SK-N-SH treated with all-trans-retinoic acid at 6 μM for 48 hours (cell line): Measurements from ENCODE around the gene PRKAG2.

Experiments
- ATAC-seq: fragments of 200-7000 bp; cut with Tn5 transposase; 3 replicates; pipeline ENCODE4 v1.9.1; 2020; ENCODE audit warnings: mild to moderate bottlenecking, moderate library complexity
- ARNTL ChIP-seq: fragments of 450-650 bp; formaldehyde crosslinking; IDR thresholded peaks from 2 replicates; pipeline ENCODE4 v1.5.0; 2020; ENCODE audit warnings: low read depth, mild to moderate bottlenecking, moderate library complexity, borderline replicate concordance
- BACH2 ChIP-seq: fragments of 250-450 bp; sonication (Bioruptor Pico); IDR thresholded peaks from 2 replicates; pipeline ENCODE4 v1.9.0; 2021; ENCODE audit warnings: mild to moderate bottlenecking, borderline replicate concordance
- CSDC2 ChIP-seq: fragments of 250-450 bp; sonication (Bioruptor Pico); IDR thresholded peaks from 2 replicates; pipeline ENCODE4 v1.5.0; 2020; ENCODE audit warnings: mild to moderate bottlenecking, moderate library complexity
- ESRRG ChIP-seq: fragments of 250-450 bp; sonication (Bioruptor Pico); IDR thresholded peaks from 2 replicates; pipeline ENCODE4 v1.6.1; 2021; ENCODE audit warnings: mild to moderate bottlenecking
- GLIS3 ChIP-seq: fragments of 250-450 bp; sonication (Bioruptor Pico); IDR thresholded peaks from 2 replicates; pipeline ENCODE4 v1.5.0; 2020; ENCODE audit warnings: mild to moderate bottlenecking, moderate library complexity
- ISL1 ChIP-seq: fragments of 250-450 bp; sonication (Bioruptor Pico); IDR thresholded peaks from 2 replicates; pipeline ENCODE4 v2.1.2; 2022; ENCODE audit warnings: mild to moderate bottlenecking, moderate library complexity
- OSR1 ChIP-seq: fragments of 250-450 bp; sonication (Bioruptor Pico); IDR thresholded peaks from 2 replicates; pipeline ENCODE4 v1.8.0; 2022; ENCODE audit warnings: moderate library complexity, mild to moderate bottlenecking, inconsistent platforms
- TOX ChIP-seq: fragments of 250-450 bp; sonication (Bioruptor Pico); IDR thresholded peaks from 2 replicates; pipeline ENCODE4 v1.8.0; 2021; ENCODE audit warnings: mild to moderate bottlenecking, moderate library complexity, borderline replicate concordance
- ZC3H10 ChIP-seq: fragments of 250-450 bp; sonication (Bioruptor Pico); IDR thresholded peaks from 2 replicates; pipeline ENCODE4 v1.5.1; 2021; ENCODE audit warnings: mild to moderate bottlenecking, moderate library complexity
- ZFP30 ChIP-seq: fragments of 450-650 bp; formaldehyde crosslinking; IDR thresholded peaks from 2 replicates; pipeline ENCODE4 v1.5.0; 2022; ENCODE audit warnings: mild to moderate bottlenecking, moderate library complexity
- ZNF565 ChIP-seq: fragments of 450-650 bp; formaldehyde crosslinking; conservative IDR thresholded peaks from 2 replicates; pipeline ENCODE4 v1.5.0; 2020; ENCODE audit warnings: low read depth, mild to moderate bottlenecking, moderate library complexity
- ZNF70 ChIP-seq: fragments of 450-650 bp; formaldehyde crosslinking; IDR thresholded peaks from 2 replicates; pipeline ENCODE4 v1.5.0; 2020; ENCODE audit warnings: mild to moderate bottlenecking, moderate library complexity
- TF ChIP-seq, protein P1 (sequence below): fragments of 250-450 bp; sonication (Bioruptor Pico); IDR thresholded peaks from 2 replicates; pipeline ENCODE4 v1.5.1; 2021; ENCODE audit warnings: mild to moderate bottlenecking, moderate library complexity
- TF ChIP-seq, protein P2 (sequence below): fragments of 250-450 bp; sonication (Bioruptor Pico); IDR thresholded peaks from 2 replicates; pipeline ENCODE4 v1.8.0; 2020; ENCODE audit warnings: mild to moderate bottlenecking, moderate library complexity, borderline replicate concordance
- TF ChIP-seq, protein P3 (sequence below): fragments of 250-450 bp; sonication (Bioruptor Pico); IDR thresholded peaks from 2 replicates; pipeline ENCODE4 v1.8.0; 2021; ENCODE audit warnings: low read depth, mild to moderate bottlenecking, moderate library complexity, borderline replicate concordance
- TF ChIP-seq, protein P4 (sequence below): fragments of 250-450 bp; sonication (Bioruptor Pico); IDR thresholded peaks from 2 replicates; pipeline ENCODE4 v1.5.0; 2020; ENCODE audit warnings: mild to moderate bottlenecking, moderate library complexity
- TF ChIP-seq, protein P5 (sequence below): fragments of 250-450 bp; sonication (Bioruptor Pico); IDR thresholded peaks from 2 replicates; pipeline ENCODE4 v1.5.1; 2020; ENCODE audit warnings: low read depth, mild to moderate bottlenecking, moderate library complexity

The PRKAG2 gene

DNA sequence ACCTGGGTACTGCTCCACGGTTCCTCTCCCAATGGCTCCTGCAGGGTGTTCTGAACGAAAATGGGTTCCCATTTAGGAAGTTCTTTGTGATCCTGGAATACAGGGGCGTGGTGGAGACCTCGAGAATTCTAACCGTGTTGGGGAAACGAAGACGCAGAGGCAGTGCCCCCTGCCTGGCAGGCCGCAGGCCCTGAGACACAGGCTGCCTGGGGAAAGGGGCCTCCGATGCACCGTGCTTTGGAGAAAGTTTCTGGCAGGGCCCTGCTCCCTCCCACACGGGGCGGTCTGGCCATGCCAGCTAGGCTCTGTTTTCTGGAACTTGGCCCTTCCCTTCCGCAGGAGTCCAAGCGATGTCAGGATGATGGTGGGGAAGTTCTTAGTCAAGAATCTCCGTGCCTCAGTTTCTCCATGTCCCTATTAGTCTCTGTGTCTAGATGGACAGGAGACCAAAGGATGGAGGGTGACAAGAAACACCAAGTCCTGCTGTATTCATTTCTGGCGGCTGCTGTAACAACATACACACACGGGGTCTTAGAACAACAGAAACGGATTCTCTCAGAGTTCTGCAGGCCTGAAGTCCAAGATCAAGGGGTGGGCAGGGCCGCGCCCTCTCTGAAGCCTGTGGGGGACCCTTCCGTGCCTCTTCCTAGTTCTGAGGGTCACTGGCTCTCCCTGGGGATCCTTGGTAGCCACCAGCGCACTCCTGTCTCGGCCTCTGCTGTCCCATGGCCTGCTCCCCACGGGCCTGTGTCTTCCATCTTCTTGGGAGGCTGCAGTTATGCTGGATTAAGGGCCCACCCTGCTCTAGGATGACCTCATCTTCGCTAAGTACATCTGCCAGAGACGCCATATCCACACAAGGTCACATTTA is 27.7 kb downstream of the PRKAG2 start:
- TF ChIP-seq, protein P1, sequence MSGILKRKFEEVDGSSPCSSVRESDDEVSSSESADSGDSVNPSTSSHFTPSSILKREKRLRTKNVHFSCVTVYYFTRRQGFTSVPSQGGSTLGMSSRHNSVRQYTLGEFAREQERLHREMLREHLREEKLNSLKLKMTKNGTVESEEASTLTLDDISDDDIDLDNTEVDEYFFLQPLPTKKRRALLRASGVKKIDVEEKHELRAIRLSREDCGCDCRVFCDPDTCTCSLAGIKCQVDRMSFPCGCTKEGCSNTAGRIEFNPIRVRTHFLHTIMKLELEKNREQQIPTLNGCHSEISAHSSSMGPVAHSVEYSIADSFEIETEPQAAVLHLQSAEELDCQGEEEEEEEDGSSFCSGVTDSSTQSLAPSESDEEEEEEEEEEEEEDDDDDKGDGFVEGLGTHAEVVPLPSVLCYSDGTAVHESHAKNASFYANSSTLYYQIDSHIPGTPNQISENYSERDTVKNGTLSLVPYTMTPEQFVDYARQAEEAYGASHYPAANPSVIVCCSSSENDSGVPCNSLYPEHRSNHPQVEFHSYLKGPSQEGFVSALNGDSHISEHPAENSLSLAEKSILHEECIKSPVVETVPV (CRISPR knock-in tag) = no peak
- TF ChIP-seq ZC3H10 (no peak), ARNTL (no peak), TOX (CRISPR knock-in tag) (no peak), ISL1 (CRISPR knock-in tag) (no peak), CSDC2 (CRISPR knock-in tag) (no peak), ESRRG (CRISPR knock-in tag) (no peak), GLIS3 (CRISPR knock-in tag) (no peak)
- TF ChIP-seq, protein P2, sequence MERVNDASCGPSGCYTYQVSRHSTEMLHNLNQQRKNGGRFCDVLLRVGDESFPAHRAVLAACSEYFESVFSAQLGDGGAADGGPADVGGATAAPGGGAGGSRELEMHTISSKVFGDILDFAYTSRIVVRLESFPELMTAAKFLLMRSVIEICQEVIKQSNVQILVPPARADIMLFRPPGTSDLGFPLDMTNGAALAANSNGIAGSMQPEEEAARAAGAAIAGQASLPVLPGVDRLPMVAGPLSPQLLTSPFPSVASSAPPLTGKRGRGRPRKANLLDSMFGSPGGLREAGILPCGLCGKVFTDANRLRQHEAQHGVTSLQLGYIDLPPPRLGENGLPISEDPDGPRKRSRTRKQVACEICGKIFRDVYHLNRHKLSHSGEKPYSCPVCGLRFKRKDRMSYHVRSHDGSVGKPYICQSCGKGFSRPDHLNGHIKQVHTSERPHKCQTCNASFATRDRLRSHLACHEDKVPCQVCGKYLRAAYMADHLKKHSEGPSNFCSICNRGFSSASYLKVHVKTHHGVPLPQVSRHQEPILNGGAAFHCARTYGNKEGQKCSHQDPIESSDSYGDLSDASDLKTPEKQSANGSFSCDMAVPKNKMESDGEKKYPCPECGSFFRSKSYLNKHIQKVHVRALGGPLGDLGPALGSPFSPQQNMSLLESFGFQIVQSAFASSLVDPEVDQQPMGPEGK (CRISPR knock-in tag) = no peak
- TF ChIP-seq, all 23 proteins: peak for 0
- ATAC-seq = no peak

DNA sequence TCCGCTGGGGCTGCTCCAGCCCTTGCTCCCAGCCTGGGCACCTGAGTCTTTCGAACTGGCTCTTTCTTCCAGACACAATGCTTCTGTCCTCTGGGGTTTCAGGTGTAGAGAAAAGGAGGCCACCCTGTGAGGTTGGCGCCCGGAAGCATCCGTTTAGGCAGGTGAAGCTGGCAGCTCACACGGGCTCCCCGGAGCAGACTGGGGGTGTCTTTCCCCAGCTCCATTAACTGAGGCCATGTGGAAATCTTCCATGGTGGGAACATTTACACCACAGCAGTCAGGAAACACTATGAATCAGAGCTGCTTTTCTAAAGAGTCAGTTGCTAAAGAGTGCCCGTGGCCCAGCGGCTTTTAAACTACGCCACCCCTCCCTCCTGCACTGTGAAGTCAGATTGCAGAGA is 29.2 kb downstream of the PRKAG2 start:
- ATAC-seq = no peak
- TF ChIP-seq, protein P3, sequence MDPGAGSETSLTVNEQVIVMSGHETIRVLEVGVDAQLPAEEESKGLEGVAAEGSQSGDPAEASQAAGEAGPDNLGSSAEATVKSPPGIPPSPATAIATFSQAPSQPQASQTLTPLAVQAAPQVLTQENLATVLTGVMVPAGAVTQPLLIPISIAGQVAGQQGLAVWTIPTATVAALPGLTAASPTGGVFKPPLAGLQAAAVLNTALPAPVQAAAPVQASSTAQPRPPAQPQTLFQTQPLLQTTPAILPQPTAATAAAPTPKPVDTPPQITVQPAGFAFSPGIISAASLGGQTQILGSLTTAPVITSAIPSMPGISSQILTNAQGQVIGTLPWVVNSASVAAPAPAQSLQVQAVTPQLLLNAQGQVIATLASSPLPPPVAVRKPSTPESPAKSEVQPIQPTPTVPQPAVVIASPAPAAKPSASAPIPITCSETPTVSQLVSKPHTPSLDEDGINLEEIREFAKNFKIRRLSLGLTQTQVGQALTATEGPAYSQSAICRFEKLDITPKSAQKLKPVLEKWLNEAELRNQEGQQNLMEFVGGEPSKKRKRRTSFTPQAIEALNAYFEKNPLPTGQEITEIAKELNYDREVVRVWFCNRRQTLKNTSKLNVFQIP (CRISPR knock-in tag) = no peak
- TF ChIP-seq, protein P4, sequence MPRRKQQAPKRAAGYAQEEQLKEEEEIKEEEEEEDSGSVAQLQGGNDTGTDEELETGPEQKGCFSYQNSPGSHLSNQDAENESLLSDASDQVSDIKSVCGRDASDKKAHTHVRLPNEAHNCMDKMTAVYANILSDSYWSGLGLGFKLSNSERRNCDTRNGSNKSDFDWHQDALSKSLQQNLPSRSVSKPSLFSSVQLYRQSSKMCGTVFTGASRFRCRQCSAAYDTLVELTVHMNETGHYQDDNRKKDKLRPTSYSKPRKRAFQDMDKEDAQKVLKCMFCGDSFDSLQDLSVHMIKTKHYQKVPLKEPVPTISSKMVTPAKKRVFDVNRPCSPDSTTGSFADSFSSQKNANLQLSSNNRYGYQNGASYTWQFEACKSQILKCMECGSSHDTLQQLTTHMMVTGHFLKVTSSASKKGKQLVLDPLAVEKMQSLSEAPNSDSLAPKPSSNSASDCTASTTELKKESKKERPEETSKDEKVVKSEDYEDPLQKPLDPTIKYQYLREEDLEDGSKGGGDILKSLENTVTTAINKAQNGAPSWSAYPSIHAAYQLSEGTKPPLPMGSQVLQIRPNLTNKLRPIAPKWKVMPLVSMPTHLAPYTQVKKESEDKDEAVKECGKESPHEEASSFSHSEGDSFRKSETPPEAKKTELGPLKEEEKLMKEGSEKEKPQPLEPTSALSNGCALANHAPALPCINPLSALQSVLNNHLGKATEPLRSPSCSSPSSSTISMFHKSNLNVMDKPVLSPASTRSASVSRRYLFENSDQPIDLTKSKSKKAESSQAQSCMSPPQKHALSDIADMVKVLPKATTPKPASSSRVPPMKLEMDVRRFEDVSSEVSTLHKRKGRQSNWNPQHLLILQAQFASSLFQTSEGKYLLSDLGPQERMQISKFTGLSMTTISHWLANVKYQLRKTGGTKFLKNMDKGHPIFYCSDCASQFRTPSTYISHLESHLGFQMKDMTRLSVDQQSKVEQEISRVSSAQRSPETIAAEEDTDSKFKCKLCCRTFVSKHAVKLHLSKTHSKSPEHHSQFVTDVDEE = no peak
- TF ChIP-seq ZNF565 = no peak
- no peak for TF ChIP-seq ARNTL
- TF ChIP-seq ZC3H10 = no peak

DNA sequence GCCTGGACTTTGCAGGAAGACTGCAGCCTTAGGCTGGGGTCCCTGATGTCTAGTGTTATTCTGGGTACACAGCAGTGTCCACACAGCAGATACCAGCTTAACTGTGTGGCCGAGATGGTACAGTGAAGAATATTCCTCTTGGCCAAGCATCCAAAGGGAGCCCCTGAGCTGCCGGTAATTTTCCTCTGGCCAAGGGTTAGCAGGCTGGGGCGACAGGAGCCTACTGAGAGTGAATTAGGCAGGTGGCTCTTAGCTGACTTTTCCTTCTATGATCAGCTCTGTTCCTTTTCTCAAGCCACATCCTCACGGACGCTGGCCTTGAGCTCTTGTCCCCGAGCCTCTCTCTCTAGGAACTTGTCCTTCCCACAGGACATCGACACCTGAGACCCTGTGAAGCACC is 29.8 kb downstream of the PRKAG2 start:
- ATAC-seq = no peak
- no peak for TF ChIP-seq ZC3H10
- no peak for TF ChIP-seq ESRRG (CRISPR knock-in tag)
- TF ChIP-seq ZFP30 = no peak
- TF ChIP-seq, protein P5, sequence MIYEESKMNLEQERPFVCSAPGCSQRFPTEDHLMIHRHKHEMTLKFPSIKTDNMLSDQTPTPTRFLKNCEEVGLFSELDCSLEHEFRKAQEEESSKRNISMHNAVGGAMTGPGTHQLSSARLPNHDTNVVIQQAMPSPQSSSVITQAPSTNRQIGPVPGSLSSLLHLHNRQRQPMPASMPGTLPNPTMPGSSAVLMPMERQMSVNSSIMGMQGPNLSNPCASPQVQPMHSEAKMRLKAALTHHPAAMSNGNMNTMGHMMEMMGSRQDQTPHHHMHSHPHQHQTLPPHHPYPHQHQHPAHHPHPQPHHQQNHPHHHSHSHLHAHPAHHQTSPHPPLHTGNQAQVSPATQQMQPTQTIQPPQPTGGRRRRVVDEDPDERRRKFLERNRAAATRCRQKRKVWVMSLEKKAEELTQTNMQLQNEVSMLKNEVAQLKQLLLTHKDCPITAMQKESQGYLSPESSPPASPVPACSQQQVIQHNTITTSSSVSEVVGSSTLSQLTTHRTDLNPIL (CRISPR knock-in tag) = no peak
- TF ChIP-seq, protein P2 (CRISPR knock-in tag) = no peak
- no peak for TF ChIP-seq OSR1 (CRISPR knock-in tag)
- no peak for TF ChIP-seq BACH2
- TF ChIP-seq, protein P4 = no peak
- TF ChIP-seq, protein P1 (CRISPR knock-in tag) = no peak
- TF ChIP-seq GLIS3 (CRISPR knock-in tag) = no peak
- no peak for TF ChIP-seq ZNF70 (CRISPR knock-in tag)
